Amniotic epithelial cell (primary cell): ENCODE measurements around the gene DGKB.

Experiments used
- DNase-seq: peaks from one replicate; pipeline ENCODE4 v3.0.0-alpha.2; 2010; ENCODE audit warnings: low read depth

Gene DGKB

DNA sequence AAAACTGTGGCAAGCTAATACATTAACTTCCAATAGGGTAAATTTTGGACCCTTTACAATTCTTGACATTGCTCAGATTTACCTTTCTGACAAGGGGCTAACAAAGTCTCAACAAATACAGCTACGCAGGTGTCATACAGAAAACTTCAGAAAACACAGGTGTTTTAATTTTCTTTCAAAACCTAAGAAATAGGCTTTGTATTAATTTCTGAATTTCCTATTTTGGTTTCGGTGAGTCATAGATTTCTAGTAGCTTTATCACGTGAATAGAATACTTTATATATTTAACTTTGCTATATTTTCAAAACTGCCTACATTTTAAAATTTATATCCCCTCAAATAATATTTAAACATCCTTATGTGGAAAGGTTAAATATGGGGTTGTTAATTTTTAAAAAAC lies 215.3 kb downstream of the DGKB start:
- no peak for DNase-seq

DNA sequence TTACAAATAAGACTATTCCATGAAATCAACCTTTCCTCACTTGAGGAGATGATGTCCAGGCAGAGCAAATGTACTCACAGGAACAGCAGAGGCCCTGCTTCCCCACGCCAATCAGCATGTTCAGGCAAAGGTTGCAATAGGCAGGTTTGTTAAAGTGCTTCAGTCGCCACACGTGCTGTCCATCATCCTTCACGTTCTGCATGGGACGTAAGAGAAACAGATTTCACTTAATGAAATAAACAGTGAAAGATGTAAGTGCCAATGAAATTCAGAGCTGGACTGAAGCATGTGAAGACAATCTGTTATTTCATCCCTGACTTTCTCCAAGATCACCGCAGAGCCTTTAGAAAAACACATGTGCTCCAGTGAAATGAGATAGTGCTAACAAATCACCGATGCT lies 217.4 kb downstream of the DGKB start:
- no peak for DNase-seq

DNA sequence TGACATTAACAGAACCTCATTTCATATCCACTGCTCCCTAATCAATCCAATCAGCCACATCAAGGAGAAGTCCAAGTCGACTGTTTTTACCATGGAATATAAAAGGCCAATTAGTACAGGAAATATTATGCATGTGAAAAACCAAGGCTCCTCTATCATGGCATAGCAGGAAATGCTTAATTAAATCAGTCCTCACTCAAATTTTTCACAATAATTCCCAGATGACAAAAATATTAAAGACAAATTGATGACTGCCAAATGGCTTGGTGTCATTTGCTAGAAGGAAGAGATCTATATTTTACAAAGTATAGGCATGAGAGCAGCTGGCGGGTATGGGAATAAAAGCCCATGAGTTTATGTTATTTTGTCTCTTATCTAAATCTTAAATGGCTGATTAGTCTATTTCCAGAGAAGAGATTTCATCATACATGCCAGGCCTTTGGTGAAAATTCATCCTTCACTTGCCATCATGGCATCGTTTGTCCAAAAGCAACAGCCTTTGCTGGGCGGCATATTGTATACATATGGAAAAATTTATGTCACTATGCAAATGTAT lies 219.6 kb downstream of the DGKB start:
- DNase-seq: no peak

DNA sequence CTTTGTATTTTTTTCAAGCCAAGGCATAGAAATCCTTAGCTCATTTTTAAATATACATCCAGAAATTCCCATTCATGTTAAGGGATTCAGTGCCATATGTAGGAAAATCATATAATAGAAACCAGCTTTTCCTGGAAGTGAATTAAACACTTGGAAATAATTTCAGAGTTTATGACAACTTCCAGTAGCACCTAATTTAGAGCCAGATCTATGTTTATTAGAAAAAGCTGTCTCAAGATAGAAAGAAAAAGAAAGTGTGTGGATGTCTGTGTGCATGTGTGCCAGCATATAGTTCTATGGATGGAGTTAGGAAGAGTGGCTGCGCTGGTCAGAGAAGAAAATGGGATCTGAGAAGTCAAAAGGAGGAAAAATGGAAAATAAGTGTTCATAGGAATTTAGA lies 225.7 kb downstream of the DGKB start:
- no peak for DNase-seq

DNA sequence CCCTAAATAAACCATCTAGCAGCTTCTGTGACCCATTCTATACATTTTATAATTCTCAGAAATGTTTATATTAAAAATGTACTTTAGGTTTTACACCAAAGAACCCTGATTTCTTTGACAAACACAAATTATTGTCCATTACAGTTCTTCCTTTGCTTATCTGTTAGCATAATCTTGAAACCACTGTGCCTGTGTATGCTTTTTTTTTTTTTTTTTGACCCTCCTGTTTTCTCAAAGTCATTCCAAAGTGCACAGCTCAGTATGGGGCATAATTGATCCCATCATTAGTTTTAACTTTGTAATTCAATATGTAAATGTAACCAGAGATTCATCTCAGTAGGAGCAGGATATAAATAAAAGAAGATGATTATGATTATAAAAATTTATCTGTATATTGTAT lies 229.3 kb downstream of the DGKB start:
- DNase-seq: no peak

DNA sequence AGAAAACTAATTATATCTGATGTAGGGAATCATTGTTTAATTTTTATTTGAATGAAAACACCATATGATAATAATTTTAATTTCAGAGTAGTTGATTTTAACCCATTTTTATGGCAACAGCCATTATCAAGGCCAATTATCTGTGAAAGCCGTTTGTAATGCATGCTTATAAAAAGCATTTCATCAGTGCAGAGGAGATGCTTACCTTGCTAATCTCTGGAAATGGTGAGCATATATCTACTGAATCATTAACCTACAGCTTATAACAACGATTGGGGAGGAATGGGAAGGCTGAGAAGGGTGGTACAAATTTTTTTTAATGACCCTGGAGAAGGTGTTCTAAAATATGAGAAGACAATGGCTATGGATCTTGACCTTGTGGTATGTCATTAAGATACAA lies 235.6 kb downstream of the DGKB start:
- no peak for DNase-seq

DNA sequence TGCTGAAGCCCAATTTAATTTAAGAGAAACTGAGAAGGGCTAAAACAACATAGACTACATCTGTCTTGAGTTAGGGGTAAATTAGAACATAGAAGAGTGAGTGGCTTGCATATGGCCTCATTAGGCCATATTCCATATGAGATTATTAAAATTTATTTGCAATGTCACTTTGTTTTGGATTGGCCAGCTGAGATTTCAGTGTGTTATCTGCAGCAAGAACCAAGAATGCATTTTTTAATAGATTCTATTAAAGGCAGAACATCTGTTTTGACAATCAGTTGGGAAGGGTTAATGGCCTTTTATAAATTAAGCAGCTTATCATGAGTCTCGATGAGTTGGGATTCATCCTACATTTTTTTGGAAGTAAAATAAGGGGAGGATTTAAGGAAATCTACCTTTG lies 236.2 kb downstream of the DGKB start:
- no peak for DNase-seq

DNA sequence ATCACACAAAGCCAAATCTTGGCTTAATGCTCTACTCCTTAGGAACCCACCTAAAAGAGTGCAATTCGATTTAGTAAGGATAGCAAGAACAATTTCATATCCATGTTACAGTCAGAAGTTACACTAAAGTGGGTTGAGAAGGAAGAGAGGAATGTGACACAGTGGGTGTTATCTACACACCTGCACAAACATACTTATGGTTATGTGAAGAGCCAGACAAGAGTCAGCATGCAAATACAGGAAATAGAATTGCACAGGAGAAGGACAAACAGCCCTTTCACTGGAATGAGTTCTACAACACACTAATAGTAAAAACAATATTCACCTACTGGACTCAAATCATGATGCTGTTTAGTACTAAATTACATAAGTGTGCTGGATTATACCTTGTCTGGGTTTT lies 262.8 kb downstream of the DGKB start:
- no peak for DNase-seq

DNA sequence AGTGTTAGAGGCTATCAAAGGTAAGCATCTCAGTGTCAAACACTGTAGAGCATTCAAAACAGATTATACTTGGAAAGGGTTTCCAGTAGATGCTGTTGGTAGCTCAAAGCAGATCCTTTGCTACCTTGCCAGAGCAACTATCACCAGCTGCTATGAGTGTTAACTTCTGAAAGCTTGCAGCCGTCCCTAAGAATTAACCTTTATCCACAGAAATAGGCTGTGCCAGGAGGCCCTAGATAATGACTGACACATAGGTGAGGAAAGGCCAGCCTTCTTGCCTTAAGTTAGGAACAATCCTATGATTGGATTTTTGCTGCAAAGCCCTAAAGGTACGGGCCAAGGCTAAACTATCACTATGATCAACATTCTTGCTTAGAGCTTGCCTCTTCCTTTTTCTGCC lies 263.2 kb downstream of the DGKB start:
- no peak for DNase-seq

DNA sequence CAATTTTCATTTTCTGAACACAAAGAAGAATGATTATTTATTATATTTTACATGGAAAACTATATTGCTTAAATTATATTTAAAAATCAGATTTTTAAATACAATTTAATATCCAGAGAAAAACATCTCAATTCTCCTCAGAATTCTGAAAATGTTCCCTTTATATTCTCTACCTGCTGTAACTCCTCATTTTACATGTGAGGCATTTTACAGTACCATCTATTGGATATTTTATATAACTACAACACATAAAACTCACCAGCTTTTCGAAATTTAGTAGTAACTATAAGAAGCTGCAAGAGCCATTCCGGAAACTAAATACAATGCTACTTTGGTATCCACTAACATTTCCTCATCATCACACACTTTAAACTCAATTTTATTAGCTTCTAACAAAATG lies 264.6 kb downstream of the DGKB start:
- no peak for DNase-seq

DNA sequence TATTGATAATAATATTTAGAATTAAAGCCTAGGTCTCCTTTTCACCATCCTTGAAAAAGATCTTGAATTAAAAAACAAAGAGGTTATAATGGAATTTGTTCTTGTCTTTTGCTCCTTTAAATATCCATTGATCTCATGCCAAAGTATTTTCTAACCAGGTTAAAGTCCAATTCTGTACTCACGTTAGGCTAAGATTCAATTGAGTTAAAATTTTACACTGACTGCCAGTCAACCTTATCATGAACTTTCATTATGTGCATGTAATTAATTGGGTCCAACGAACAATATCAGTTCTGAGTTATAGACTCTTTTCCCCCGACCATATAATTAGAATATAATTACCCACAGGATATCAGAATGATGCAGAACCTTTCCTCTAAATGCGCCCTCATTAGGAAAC lies 266.6 kb downstream of the DGKB start:
- DNase-seq: no peak

DNA sequence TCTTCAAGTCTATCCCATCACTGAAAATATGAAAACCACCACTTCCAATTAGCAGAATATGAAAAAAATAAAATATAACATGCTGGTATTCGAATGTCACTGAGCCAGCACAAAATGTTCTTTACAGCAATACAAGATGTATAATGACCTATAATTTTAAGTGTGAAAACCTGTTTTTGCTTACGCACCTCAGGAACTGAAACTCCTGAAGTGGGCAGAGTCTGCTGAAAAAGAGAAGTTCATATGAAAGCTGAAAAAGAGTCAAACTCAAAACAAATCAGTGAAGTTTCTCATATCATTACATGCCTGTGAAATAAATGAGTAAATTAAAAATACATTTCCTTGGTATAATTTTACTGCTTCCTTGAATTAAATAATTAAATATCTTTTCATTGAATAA lies 272.5 kb downstream of the DGKB start:
- DNase-seq: no peak

DNA sequence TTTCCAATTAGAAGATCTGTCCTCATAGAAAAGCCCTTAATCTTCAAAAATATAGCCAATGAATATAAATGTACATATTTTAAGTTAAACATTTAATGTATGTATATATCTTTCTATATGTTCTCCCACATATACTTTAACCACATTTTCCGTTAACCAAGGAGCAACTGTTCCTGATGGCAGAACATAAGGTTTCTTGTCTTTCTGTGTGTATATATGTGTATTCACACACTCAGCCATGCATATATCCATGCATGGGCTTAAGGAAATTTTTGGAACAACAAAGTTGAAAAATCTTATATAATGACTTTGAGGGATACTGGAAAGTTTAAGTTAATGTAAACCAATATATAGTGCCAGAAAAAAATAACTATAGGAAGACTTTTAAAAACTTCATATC lies 274.0 kb downstream of the DGKB start:
- no peak for DNase-seq

DNA sequence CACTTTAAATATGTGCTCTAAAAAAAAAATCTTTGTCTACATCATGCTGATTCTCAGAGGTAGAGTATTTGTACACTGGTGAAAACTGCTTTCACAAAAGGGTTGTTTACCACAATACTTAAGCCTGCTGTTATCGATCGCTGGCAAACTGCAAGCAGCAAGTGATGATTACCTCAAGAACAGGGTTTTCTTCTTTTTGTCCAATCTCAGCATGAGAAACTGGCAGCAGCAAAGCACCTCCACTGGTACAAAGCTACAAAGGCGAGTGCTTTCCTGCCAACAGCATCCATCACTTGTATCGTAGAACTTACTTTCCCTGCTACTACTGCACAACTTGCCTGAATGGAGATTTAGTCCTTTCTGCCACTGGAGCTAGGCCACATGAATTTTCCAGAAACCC lies 276.5 kb downstream of the DGKB start:
- DNase-seq: no peak

DNA sequence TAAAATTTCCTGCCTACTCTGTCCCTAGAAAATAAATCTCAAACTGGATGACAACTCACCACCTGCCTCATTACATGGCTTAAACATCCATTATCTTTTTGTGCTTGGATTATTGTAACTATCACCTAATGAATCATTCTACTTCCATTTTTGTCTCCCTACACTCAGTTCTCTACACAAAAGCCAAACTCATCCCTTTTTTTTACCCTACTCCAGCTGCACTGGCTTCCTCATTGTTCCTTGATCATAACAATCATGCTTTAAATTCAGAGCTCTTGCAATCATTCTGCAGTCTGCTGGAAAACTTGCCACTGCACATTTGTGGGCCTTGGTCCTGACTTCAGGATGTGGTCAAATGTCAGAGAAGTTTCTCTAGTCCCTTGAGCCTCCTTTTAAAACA lies 280.0 kb downstream of the DGKB start:
- DNase-seq: no peak

DNA sequence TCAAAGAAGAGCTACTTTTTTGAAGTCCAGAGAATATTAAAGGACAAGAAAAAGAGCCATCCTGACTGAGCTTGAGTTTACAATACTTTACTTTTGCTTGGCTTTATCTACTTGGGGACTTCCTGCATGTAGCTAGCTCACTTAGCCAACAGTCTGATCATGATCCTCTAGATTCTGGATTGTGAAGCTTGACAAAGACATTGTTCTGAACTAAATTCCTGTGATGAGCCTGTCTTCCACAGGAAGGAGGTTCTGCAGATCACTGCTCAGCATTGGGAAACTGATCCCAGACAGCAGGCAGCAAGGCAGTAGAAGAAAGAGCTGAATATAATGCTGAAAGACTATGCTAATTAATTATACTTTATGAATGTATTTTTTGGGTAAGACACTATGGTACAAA lies 296.4 kb downstream of the DGKB start:
- peak; percentile 1 for DNase-seq

DNA sequence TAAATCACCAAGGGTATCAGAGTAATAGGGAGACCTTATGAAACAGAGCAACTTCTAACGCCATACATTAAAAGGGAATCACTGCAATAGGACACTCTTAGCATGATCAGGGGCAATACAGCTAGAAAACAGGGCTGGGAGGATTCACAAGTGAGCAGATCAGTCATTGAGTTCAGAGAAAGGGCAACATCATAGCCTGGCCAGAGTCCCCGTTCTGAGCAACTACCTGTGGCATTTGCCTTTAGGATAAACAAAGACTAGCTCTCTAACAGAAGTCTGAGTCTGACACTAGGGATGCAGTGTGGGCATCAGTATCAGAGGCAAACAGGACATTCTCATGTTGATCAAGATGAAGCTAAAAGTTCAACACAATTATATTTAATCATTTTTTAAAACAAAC lies 297.9 kb downstream of the DGKB start:
- no peak for DNase-seq

DNA sequence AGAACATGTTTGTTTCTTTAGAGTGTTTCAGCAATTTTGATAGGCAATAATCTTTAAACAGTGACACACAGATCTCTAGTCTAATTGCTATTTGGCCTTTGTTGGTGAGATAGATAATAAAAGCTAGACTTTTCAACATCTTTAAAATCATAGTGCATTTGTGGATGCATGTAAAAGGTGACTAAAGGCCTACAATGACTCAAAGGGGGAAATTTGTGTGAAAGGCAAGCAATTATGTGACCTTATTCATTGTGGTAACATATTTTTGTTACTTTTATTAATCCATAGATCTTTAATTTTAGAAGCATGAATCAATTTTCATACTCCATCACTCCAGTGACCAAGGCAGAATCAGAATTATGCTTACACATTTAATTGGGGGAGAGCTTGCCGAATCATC lies 299.7 kb downstream of the DGKB start:
- no peak for DNase-seq

DNA sequence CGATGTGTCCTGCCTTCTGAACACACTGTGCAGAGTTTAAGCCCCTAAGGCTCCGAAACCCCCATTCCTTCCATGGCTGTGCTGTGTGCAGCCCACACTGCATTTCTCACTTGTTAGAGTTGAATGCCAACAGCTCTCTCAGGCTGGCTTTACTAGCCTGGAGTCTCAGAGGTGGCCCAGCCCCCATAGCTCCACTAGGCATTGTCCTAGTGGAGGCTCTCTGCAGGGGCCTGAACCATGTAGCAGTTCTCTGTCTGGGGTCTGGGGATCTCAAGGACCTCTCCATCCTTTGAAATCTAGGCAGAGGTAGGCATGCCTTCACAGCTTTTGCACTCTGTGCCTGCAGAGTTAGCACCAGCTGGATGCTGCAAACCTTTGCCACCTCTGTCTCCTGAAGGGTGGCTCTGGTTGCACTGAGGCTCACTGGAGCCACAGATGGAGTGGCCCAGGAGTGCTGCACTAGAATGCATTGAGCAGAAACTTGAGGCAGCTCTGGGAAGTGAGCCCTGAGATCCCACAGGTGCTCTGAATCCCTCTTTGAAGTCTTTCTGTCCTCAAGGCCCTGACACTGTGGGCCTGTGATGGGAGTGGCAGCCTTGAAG lies 301.7 kb downstream of the DGKB start:
- no peak for DNase-seq

DNA sequence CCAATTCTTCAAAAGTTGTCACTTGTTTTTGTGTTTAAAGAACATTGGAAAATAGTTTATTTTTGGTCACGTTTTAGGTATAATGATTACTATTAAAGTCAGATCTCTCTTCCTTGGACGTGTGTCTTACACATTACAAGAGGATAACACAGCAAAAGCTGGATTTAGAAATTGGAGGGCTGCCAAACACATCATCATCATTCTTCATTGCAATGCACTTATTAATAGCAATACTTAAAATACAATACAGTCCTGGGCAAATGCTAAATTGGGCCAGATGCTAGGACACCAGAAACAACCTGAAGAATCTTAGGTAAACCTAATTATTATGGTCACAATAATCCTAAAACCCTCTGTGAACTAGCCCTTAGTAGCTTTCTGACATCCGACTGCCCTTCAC lies 303.6 kb downstream of the DGKB start:
- no peak for DNase-seq

DNA sequence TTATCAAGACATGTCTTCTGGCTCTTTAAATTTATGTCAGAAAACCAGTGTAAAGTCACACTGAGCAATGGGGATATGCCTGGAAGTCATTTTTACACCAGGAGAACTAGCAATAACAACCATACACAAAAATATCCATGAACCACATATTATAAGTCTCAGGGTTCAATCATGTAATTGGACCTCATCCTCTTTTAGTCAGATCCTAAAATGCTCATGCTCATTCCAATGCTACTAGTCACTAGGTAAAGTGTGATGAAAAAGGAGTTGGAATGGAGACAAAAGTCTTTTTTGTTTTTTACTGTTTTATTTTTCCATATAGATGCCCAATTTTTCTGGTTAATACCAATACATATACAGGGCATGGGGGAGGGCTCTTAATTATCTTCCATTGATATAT lies 306.1 kb downstream of the DGKB start:
- no peak for DNase-seq

DNA sequence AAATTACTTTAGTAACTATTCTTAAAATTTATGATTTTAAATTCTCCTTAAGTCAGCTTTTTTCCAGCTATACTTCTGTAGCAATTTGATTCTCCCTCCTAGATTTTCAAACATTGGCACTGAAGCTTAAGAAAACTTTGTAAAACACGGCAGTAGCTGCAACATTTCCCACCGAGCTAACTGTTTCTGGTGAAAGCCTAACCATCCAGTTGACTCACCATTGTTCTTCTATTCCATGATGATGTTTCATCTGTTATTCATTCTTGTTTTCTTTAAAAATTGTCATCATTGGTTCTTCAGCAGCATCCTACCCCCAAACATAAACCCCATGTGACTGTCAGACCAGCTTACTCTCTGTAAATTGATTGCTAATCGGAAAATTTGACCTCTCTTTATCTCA lies 312.3 kb downstream of the DGKB start:
- no peak for DNase-seq

DNA sequence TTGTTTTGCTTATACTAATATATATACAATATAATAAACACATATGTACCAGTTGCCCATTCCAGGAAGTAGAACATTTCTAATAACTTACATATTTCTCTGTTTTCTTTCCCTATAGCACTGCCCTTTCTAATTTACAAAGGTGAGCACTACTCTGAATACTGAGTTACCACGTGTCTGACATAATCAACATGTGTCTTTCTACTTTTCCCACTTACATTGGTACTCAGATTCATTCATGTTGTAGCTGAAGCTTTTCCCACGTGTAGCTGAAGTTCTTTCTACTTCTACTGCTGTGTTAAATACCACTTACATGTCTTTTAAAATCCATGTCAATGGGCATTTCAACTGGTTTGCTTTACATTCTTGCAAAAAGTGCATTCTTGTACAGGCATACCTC lies 317.3 kb downstream of the DGKB start:
- no peak for DNase-seq

DNA sequence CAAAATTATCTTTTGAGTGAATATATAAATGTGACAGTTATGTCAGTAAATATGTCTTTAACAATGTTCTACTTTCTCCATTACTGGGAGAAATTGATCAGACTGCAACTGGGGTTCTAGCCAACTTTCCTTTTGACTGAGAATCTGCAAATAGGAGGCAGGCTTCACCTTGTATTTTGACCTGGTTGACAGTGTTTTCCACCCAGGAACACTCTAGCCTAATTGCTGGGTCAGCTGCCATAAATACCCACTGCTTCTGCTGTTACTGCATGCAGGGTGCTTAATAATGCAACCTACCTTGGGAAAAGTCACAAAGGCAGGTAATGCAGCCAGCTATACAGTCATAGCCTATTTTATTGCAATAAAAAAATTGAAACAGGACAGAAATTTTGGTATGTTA lies 319.0 kb downstream of the DGKB start:
- no peak for DNase-seq

DNA sequence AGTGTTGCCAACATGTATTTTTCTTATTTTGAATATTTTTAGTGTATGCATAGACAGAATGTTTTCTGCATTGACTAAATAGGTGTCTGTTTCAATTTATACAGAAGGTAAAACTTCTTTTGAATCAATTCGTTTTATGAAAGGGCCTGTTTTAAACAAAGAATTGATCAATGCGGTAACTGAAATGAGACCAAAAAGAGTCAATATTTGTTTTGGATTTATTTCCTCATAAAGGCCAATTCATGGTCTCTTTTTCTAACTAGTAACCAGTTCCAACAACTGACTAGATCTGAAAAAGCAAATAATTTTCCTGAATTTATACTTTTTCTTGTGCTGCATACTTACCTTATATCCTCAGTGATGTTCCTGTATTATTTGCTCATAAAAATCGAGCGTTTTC lies 320.5 kb downstream of the DGKB start:
- DNase-seq: no peak
